HG03280 (cell line): ENCODE measurements around the gene ERBB4.
"Not testable (repeated sequence)": the region's sequence is repeated elsewhere in the genome, so short reads cannot be mapped to it uniquely, and the experiment has no call there.

Experiments used
- ATAC-seq: cut with Tn5 transposase; IDR thresholded peaks from one replicate; pipeline ENCODE4 v1.9.1; 2021; ENCODE audit warnings: mild to moderate bottlenecking, moderate library complexity; ENCODE audit not compliant: unreplicated experiment

ERBB4 gene

DNA sequence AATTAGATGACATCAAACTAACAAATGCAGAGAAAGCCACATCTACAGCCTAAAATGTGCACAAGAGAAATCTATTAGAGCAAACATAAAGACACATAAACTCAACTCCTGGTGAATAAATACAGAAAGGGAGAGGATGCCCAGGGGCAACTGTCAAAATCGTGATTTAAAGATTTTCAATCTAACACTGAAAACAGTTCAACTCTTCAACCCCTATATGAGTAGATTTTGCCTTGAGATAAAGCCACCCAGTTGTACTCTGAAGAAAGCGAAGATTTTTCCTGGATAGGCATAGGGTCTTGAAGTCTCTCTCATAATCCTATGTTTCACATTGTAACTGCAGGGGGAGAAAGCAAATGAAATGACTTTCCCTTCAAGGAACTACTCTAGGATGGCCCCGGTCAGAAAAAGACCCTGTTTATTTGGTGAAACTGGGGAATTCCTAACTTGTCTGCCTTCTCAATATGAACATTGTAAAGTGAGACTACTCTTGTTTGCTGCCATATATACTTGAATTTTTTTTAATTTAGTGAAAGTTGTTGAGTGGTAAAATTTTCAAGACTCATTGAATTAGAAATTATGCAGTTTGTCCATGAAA, 226.7 kb downstream of the ERBB4 start:
- no peak for ATAC-seq

GRCh38 chr2:212299943-212300342, 238.7 kb downstream of the ERBB4 start:
- no peak for ATAC-seq

DNA sequence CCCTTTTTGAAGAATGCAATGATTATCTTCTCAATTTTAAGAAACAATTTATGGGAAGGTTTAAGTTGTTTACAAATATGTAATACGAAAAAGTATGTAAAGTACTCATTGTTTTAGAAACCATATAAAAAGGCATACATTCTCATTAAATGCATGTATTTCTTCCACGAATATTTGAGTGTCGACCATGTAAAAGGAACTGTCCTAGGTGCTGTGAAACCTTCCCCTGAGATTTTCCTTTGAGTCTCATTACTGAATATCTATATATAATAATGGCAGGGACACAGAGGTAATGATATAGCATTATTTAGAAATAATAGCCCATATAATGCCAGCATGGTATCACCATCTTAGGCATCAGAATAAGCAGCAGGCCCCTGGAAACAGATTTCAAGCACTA, 239.3 kb downstream of the ERBB4 start:
- no peak for ATAC-seq

GRCh38 chr2:212295571-212295970, 243.0 kb downstream of the ERBB4 start:
- ATAC-seq = no peak

DNA sequence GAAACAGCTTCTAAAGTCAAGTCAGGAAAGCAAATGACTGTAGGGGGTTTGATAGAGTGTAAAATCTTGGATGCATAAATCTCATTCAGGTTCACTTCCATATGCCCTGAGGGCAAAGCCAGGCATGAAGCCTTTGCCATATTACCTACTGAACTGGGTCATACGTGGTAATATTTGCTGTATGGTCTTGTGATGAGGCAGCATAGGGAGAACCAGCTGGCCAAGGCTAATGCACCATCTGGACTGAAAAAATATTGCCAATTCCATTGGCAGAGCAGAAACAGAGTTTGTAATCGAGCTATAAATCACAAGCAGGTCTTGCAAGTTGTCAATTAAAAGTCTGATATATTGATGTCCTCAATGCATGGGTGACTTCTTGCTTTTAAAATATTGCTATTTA, 243.8 kb downstream of the ERBB4 start:
- ATAC-seq = no peak

DNA sequence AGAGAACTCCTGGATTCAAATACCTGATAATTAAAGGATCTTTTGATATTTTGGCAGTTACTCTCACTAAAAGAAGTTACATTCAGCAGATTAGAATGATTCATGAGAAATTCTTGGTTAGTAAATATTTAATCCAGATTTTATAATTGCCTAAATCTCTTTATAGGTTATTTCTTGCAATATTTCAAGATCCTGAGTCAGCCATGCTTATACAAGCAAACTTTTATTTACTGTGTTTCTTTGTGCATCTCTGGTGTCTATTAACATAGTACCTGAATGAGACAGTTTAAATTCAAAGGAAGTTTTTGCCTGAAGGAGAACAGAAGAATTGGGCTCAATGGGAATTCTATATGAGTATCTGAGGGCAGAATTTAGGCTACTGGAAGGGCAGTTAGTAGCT, 249.3 kb downstream of the ERBB4 start:
- no peak for ATAC-seq

- ATAC-seq = no peak
These were observed 250.3 kb downstream of the ERBB4 start for GRCh38 chr2:212288308-212288707.

- no peak for ATAC-seq
These were observed 254.4 kb downstream of the ERBB4 start for GRCh38 chr2:212284166-212284565.

DNA sequence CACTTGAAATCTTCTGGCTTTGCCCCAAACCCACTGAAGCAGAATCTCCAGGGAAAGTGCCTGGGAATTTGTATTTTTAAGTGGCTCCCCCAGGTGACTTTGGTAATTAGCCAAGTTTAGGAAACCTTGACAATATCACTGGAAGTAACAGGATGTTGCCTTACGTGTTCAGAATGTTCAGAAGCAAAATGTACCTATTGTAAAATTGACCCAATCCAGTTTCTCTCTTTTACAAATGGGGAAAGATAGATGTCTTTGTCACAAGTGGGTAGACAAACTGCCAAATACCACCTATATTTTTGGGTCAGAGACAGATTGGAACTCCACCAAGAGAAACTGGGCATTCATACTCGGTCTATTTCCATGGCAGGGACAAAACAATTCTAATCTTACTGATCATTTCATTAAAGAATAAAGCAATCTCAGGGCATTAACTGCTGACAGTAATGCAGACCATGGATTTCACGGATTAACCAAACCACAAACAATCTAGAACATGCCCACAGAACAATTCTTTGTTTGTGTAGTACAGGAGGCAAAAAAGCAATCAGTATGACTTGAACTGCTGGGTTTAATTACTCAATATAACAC, 255.8 kb downstream of the ERBB4 start:
- no peak for ATAC-seq

- no peak for ATAC-seq
These were observed 261.8 kb downstream of the ERBB4 start for GRCh38 chr2:212276813-212277212.

- no peak for ATAC-seq
These were observed 264.4 kb downstream of the ERBB4 start for GRCh38 chr2:212274215-212274614.

- ATAC-seq = no peak
These were observed 267.0 kb downstream of the ERBB4 start for GRCh38 chr2:212271583-212271982.

- no peak for ATAC-seq
These were observed 269.6 kb downstream of the ERBB4 start for GRCh38 chr2:212269005-212269404.

- no peak for ATAC-seq
These were observed 272.3 kb downstream of the ERBB4 start for GRCh38 chr2:212266297-212266696.

GRCh38 chr2:212265777-212266176, 272.8 kb downstream of the ERBB4 start:
- no peak for ATAC-seq

- ATAC-seq = no peak
These were observed 274.4 kb downstream of the ERBB4 start for GRCh38 chr2:212264187-212264586.

DNA sequence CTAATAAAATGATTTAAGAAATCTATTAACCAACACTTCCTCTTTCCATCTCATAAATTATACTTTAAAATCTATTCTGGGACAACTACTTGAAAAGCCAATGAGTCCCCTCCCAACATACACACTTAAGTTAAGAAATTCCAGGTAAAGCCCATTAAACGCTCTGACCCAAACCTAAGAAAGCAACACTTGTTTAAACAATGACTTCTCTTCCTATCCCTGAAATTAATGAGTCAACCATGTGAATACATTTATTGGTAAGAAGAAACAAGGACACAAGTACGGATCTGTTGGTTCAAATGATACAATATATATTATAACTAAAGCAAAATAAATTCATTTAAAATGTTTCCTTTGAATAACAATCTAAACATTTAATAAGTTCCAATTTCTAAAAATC, 279.4 kb downstream of the ERBB4 start:
- ATAC-seq = no peak

- no peak for ATAC-seq
These were observed 284.3 kb downstream of the ERBB4 start for GRCh38 chr2:212254339-212254738.

DNA sequence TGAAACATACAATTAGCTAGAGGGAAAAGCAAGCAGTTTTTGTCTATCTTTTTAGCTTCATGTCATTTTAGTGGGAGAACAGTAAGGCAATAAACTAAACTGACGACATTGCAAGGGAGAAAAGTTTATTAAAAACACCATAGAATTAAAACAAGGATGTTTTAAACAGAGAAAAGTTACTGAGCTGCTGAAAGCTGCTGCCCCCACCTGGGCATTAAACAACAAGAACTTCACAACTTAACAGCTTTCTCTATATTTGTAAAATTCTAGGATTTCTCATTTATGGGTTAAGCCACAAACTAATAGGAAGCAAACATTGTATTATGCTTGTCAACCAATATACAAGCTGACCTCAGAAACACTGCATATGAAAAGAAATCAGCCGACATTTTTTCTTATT, 289.2 kb downstream of the ERBB4 start:
- no peak for ATAC-seq

DNA sequence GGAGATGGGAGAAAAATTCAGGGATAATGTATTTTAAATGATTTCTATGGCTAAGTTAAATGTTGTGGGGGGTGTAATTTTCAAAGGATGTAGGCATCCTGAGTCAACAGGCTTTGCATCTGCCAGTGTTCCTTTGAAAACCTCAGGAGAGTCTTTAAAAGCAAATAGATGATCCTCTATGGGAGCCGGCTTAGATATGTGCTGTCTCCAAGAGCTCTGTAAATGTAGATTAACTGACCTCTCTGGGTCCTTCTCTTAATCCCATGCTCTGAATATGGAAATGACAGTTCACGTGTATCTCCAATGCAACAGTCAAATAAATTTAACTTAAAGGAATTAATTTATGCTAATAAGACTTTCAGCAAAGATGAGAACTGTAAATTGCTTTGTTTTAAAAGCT, 292.7 kb downstream of the ERBB4 start:
- ATAC-seq = no peak

GRCh38 chr2:212242724-212243123, 295.9 kb downstream of the ERBB4 start:
- no peak for ATAC-seq

DNA sequence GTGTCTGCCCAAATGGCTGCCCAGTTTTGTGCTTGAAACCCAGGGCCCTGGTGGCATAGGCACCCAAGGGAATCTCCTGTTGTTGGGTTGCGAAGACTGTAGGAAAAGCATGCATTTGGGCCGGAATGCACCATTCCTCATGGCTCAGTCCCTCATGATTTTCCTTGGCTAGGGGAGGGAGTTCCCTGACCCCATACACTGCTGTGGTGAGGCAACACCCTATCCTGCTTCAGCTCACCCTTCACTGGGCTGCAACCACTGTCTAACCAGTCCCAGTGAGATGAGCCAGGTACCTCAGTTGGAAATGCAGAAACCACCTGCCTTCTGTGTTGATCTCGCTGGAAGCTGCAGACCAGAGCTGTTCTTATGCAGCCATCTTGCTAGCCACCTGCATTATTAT, 300.4 kb downstream of the ERBB4 start:
- not testable (repeated sequence) for ATAC-seq
